ENCODE data around the gene KCNQ1. TPM values are rescaled to one million over a fixed set of nuclear protein-coding genes. Genes with fewer than 3 reads are reported as not detected.

The KCNQ1 gene
- total and polyA plus RNA-seq, 8 donors: 14.0 to 61.1 (median 46.7) TPM

DNA sequence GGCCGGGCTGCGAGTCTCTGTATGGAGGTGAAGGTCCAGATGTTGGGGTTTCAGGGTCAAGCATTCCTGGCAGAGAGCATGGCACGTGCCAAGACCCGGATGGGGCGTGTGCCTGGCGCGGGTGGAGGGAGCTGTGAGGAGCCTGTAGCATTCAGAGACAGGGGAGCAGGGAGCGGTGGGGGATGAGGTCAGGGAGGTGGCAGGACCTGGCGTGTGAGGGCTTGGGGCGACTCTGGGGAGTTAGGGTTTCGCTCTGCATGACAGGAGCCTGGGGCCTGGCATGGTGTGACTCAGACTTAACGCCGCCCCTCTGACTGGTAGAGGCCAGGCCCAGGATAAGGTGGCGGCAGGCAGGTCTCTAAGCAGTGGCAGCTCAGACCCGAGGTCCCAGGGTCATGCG, 103.0 kb downstream of the KCNQ1 start:
- FAIRE-seq (no peak), ATAC-seq (no peak), DNase-seq (peak in 5 of 6 donors; percentile 1 to 53 (median 22))
- H3K4me1 ChIP-seq: no peaks in the 10 kb centered on the region
- 92 to 93% methylated on average over 16 of the region's 16 CpGs for WGBS, 2 donors
- intact Hi-C loops (cut with DNase I): no loop called here
- H3K9me3 ChIP-seq: no peaks in the 10 kb centered on the region
- H3K27me3 ChIP-seq: no peaks in the 10 kb centered on the region
- no peaks in the 10 kb centered on the region for H3K36me3 ChIP-seq
- no peak overlapping the region for H3K27ac ChIP-seq
- no peak overlapping the region for H3K4me3 ChIP-seq
- TF ChIP-seq, protein P1, sequence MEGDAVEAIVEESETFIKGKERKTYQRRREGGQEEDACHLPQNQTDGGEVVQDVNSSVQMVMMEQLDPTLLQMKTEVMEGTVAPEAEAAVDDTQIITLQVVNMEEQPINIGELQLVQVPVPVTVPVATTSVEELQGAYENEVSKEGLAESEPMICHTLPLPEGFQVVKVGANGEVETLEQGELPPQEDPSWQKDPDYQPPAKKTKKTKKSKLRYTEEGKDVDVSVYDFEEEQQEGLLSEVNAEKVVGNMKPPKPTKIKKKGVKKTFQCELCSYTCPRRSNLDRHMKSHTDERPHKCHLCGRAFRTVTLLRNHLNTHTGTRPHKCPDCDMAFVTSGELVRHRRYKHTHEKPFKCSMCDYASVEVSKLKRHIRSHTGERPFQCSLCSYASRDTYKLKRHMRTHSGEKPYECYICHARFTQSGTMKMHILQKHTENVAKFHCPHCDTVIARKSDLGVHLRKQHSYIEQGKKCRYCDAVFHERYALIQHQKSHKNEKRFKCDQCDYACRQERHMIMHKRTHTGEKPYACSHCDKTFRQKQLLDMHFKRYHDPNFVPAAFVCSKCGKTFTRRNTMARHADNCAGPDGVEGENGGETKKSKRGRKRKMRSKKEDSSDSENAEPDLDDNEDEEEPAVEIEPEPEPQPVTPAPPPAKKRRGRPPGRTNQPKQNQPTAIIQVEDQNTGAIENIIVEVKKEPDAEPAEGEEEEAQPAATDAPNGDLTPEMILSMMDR (IDR thresholded peaks at IDR 0.05): no peak

DNA sequence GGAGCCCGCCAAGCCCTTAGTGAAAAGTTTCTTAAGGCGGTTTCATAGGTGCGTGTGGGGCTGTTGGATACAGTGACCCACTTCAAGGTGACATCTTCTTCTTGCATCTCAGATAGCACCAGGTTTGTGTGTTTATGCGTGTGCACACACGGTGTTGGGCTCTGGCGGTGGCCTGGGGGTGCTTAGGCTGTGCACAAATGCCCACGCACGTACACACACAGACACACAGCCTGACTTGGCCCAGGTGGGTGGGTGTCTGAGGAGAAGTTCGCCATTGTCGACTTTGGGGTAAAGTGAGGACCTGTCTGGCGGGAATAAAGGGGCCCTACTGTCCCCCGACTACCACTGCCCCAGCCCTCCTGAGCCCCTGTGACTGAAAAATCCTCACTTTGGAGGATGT, 103.8 kb downstream of the KCNQ1 start:
- no peaks in the 10 kb centered on the region for H3K27me3 ChIP-seq
- H3K4me1 ChIP-seq: no peaks in the 10 kb centered on the region
- ATAC-seq: no peak
- H3K36me3 ChIP-seq: no peaks in the 10 kb centered on the region
- no peak overlapping the region for H3K4me3 ChIP-seq
- no peak for FAIRE-seq
- intact Hi-C loops (cut with DNase I): no loop called here
- peak in 5 of 6 donors; percentile 0 to 25 (median 12) for DNase-seq
- H3K27ac ChIP-seq: no peak overlapping the region
- H3K9me3 ChIP-seq: no peaks in the 10 kb centered on the region
- TF ChIP-seq, protein P1 (IDR thresholded peaks at IDR 0.05): no peak
- 96 to 97% methylated on average over 12 of the region's 12 CpGs for WGBS, 2 donors

GRCh38 chr11:2549080-2549479, 104.3 kb downstream of the KCNQ1 start:
- no peaks in the 10 kb centered on the region for H3K27me3 ChIP-seq
- DNase-seq: peak in 3 of 6 donors; percentile 1 to 57 (median 5)
- H3K27ac ChIP-seq: no peak overlapping the region
- intact Hi-C loops (cut with DNase I): no loop called here
- WGBS, 2 donors: 93 to 99% methylated on average over 6 to 7 of the region's 7 CpGs
- H3K4me1 ChIP-seq: no peaks in the 10 kb centered on the region
- H3K4me3 ChIP-seq: no peak overlapping the region
- H3K9me3 ChIP-seq: no peaks in the 10 kb centered on the region
- H3K36me3 ChIP-seq: no peaks in the 10 kb centered on the region
- TF ChIP-seq, protein P1 (IDR thresholded peaks at IDR 0.05): no peak
- FAIRE-seq: no peak
- ATAC-seq: no peak

DNA sequence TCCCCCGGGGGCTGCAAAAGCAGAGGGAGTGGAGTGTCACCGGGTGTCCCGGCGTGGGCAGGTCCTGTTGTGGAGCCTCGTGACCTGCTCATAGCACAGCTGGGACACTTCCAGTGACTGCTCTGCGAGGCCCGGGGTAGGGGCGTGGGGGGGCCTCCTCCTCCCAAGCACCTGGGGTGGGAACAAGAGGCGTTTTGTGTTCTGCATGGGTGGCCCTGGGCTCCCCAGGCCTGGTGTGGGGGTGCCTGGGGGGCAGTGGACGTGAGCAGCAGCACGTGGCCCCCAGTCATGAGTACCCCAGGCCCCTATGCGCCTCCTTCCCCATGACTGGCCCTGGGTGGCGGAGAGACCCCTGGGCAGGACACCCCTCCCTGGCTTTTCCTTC, 104.7 kb downstream of the KCNQ1 start:
- no peak overlapping the region for H3K27ac ChIP-seq
- peak in 5 of 6 donors; percentile 0 to 48 (median 11) for DNase-seq
- intact Hi-C loops (cut with DNase I): no loop called here
- WGBS, 2 donors: 89 to 93% methylated on average over 9 to 13 of the region's 13 CpGs
- FAIRE-seq: no peak
- TF ChIP-seq, protein P1 (IDR thresholded peaks at IDR 0.05): no peak
- no peaks in the 10 kb centered on the region for H3K27me3 ChIP-seq
- no peaks in the 10 kb centered on the region for H3K9me3 ChIP-seq
- no peak overlapping the region for H3K4me3 ChIP-seq
- no peaks in the 10 kb centered on the region for H3K36me3 ChIP-seq
- ATAC-seq: peak in 1 of 4 donors; percentile 21
- no peaks in the 10 kb centered on the region for H3K4me1 ChIP-seq

- DNase-seq (peak in 5 of 6 donors; percentile 2 to 74 (median 42)), FAIRE-seq (no peak), ATAC-seq (peak in 2 of 4 donors; percentile 13 to 29)
- Histone ChIP-seq H3K27me3 (no peaks in the 10 kb centered on the region), H3K27ac (no peak overlapping the region), H3K9me3 (no peaks in the 10 kb centered on the region), H3K36me3 (no peaks in the 10 kb centered on the region), H3K4me3 (no peak overlapping the region), H3K4me1 (no peaks in the 10 kb centered on the region)
- WGBS, 2 donors: 84 to 88% methylated on average over 36 of the region's 36 CpGs
- TF ChIP-seq, protein P1 (IDR thresholded peaks at IDR 0.05): no peak
- intact Hi-C loops (cut with DNase I): no loop called here
These were observed 105.2 kb downstream of the KCNQ1 start for GRCh38 chr11:2549876-2550605.
